HL-60/S4 (cell line): ENCODE measurements around the gene HINT3.
"Not testable (repeated sequence)": the region's sequence is repeated elsewhere in the genome, so short reads cannot be mapped to it uniquely, and the experiment has no call there.

Experiments used
- in situ Hi-C: fragments of 300-500 bp; cut with MboI; formaldehyde crosslinking; loops from 2 replicates; pipeline ENCODE4 v1.14.3; 2022; ENCODE audit warnings: low sequenced_read_pairs

The HINT3 gene

DNA sequence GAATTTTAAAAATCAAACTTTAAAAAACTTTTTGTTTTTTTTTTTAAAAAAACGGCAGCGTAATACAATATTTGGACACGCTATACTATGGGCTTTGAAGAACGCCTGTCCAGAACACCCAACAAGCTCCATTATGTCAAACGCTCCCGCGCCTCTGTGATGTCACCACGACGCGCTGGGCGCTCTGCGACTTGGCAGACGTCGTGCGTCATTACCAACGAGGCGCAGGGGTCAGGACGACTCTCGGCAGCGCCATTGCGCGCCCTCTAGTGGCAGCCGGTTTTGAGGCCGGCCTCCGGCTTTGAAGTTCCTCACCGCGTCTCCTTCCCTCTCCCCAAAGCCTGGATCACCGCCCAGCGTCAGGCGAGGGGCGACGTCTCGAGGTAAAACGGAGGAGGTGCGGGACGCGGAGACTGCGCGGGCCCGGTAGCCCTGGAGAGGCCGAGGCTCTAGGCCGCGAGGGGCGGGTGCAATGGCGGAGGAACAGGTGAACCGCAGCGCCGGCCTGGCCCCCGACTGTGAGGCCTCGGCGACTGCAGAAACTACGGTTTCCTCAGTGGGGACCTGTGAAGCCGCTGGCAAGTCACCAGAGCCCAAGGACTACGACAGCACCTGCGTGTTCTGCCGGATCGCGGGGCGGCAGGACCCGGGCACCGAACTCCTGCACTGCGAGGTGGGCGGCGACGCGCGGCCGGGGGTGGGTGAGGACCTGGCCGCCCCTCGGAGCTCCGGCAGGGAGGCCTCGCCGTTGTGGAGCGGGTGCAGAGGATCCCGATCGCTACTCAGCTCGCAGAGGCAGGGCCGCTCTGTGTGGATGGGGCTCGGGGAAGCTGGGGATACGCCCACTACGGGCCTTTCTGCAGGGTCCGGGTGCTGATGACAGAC is at the start of gene HINT3:
Gene HINT3 (plus strand): TSS at position 265 of the 885 bp plus-strand sequence. CDS start 208 bp downstream, at position 473.
- in situ Hi-C loops, result loop anchor here (5.0 kb wide), 1 partner anchor 164 kb away; the partner anchor contains the start of gene NCOA7

DNA sequence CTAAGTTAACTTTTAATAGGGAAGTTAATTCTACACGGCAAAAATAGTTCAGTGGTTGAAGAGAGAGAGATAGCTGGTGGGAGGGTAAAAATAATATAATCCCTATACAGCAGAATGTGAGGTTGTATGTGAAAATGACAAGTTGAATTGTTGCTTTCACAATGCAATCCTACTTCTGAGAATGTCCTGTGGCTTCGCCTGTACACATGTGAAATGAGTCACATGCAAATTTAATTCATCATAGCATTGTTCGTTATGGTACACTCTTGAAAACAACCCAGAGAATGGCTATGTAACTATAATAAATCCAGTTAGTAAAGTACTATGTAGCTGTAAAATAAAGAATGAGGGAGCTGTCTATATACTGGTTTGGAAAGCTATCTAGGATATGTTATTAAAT is 46.0 kb upstream of the HINT3 start:
- in situ Hi-C loops, result no loop called here

- in situ Hi-C loops, result not testable (repeated sequence)
Observed at GRCh38 chr6:125911051-125911451, 45.5 kb upstream of the HINT3 start.

GRCh38 chr6:125912430-125912829 is 44.1 kb upstream of the HINT3 start:
- in situ Hi-C loops, result not testable (repeated sequence)

GRCh38 chr6:125913145-125913544 is 43.4 kb upstream of the HINT3 start:
- in situ Hi-C loops, result no loop called here

- in situ Hi-C loops, result no loop called here
Observed at GRCh38 chr6:125913864-125914351, 42.7 kb upstream of the HINT3 start.

- in situ Hi-C loops, result loop anchor here (5.0 kb wide), 1 partner anchor 34 kb away; no protein-coding TSS in a partner anchor
Observed at GRCh38 chr6:125918230-125918629, 38.3 kb upstream of the HINT3 start.

DNA sequence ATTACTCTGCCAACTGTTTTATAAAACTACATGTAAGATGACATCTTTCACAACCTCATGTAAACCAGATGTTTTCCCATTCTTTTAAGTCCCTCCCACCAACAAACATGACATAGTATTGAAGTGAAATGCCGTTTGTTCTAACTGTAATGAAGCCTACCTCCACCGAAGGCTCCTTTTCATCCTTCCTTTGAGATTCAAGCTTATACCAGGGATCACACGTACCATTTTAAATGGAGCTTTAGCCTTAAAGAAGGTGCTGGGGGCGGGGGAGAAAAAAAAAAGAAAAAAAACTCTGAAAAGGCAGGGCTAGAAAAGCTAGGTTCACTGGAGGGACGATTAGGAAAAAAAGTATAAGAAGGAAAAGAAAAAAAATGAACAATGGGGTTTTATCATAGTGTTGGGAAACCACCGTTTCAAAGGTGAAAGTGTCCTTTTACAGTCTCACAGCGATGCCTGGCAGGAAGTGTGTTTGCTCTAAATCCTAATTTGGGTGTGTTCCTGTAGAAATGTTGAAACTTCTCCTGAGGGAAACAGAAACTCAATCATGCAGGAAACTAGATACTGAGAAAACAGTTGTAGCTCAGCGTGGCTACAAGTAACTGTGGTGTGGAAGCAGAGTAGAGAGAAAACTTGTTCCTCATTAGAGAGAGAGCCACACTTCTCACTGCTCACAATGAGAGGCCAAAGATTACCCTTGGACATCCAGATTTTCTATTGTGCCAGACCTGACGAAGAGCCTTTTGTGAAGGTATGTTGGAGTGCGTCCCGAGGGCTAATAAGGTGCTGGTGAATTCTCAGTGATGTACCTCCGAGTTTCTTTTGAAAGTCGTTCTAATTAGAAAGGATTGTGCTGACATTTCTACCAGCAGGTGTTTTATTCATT is 37.6 kb upstream of the HINT3 start:
- in situ Hi-C loops, result loop anchor here (5.0 kb wide), 1 partner anchor 33 kb away; no protein-coding TSS in a partner anchor

GRCh38 chr6:125919618-125920017 is 37.0 kb upstream of the HINT3 start:
- in situ Hi-C loops, result loop anchor here (5.0 kb wide), 1 partner anchor 33 kb away; no protein-coding TSS in a partner anchor

GRCh38 chr6:125922322-125922860 is 34.2 kb upstream of the HINT3 start:
- in situ Hi-C loops, result no loop called here

GRCh38 chr6:125923366-125923877 is 33.1 kb upstream of the HINT3 start:
- in situ Hi-C loops, result no loop called here

DNA sequence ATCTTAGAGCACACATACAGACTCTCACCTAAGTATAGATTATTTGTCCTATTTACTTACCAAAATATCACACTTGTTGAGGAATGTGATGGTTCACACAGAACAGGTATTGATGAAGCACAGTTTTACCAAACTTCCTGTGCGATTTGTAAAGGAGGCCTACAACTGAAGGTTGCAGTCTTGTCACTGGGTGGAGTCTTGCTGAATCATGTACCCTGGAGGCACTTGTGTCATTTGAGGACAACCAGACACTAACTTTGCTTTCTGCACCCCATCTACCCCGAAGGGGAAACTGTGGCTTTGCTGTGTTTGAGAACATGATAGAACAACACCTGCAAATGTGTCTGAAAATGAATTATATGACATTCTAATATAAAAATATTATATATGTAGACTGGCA is 32.4 kb upstream of the HINT3 start:
- in situ Hi-C loops, result no loop called here

DNA sequence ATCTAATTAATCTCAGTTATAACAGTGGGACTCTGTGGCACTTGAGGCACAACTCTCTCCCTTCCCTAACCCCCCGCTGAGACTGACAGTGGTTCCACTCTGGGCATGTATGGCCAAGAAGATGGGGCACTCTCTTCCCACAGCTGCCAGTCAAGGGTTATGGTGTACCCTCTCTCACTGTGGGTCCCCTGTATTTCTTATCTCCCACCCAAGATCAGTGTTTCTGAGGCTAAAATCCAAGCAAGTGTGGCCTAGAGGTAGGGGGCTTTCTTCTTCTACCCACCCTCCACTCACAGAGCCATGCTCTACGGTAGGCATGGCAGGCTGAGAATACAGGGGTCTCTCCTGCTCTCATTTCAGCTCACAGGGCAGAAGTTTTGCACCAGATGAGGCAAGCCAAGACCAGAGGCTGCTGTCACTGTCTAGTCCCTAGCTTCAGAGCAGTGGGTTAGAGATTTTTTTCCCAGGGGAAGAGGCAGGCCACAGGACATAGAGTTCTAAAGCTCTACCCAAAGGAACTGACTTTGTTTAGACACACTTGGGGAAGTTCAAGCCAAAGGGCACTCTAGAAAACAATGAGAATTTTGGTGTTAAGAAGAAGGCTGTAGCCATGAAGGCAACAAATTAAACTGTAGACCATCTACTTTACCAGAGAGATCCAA is 31.7 kb upstream of the HINT3 start:
- in situ Hi-C loops, result no loop called here

- in situ Hi-C loops, result no loop called here
Observed at GRCh38 chr6:125926711-125927110, 29.9 kb upstream of the HINT3 start.

- in situ Hi-C loops, result no loop called here
Observed at GRCh38 chr6:125927761-125928160, 28.8 kb upstream of the HINT3 start.

DNA sequence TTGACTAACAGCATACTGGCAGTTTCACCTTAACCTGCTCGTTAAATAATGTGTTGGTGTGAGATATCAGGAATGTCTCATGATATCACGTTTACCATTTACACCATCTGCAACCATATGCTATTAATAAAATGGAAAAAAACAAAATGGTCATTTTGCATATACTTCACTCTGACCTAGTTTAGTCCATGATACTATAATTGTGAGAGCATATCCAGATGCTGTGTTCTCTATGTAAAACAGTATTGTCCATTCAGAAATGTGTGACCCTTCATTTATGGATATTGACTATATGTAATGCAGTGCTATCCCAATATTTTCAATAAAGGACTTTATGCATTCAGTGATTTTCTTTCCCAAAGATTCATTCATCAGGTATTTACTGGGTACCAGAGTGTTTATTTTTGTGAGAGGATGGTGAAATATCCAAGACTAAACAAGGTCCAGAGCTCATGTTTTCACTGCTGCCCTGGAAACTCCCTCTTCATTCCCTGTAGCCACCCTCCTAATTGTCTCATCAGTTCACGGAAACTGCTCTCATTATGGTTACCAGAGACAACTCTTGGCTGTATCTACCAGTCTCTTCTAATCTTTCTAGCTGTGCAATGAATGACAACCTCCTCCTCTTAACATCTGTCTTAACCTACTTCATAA is 25.7 kb upstream of the HINT3 start:
- in situ Hi-C loops, result no loop called here

DNA sequence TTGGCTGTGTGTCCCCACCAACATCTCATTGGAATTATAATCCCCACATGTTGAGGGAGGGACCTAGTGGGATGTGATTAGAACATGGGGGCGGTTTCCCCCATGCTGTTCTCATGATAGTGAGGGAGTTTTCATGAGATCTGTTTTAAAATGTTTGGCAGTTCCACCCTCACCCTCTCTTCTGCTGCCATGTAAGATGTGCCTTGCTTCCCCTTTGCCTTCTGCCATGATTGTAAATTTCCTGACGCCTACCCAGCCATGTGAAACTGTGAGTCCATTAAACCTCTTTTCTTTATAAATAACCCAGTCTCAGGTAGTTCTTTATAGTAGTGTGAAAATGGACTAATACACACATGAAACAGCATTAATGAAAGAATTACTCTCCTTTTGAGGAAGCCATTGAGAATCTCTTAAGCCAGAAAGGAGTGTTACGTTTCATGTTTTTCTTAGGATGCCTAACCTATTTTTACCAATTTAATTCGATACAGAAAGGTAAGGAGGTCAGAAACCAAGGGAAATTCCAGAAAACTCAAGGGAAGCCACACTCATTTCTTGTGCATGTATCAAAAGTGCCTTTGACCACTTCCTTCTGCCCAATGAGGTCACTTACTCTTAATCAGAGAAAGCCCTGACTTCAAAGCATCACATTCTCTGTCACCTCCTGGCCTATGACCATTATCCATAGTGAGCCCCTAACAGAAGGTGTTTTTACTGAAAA is 24.7 kb upstream of the HINT3 start:
- in situ Hi-C loops, result no loop called here

DNA sequence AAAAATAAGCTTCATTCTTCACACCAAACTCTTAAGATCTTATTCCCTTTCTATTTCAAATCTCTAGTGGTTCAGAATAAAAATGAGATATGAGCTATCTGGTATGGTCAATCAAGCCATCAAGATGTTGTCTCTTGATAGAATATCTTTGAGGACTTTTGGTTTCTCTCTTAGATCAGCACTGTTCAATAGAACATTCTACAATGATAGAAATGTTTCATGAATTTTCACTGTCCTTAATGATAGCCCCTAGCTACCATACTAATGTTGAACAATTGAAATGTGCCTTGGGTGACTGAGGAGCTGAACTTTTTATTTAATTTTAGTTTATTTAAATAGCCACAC is 24.1 kb upstream of the HINT3 start:
- in situ Hi-C loops, result no loop called here

DNA sequence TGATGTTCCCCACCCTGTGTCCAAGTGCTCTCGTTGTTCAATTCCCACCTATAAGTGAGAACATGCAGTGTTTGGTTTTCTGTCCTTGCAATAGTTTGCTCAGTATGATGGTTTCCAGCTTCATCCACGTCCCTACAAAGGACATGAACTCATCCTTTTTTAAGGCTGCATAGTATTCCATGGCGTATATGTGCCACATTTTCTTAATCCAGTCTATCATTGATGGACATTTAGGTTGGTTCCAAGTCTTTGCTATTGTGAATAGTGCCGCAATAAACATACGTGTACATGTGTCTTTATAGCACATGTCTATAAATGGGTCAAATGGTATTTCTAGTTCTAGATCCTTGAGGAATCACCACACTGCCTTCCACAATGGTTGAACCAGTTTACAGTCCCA is 21.1 kb upstream of the HINT3 start:
- in situ Hi-C loops, result not testable (repeated sequence)
